GM12864 (cell line): Measurements from ENCODE around the gene CCDC183.
"Not testable (repeated sequence)": the region's sequence is repeated elsewhere in the genome, so short reads cannot be mapped to it uniquely, and the experiment has no call there.

ENCODE experiments used
- DNase-seq: peaks from one replicate; pipeline ENCODE4 v3.0.0-alpha.2; 2011; ENCODE audit warnings: low read depth
- H3K4me3 ChIP-seq: 2 replicates; pipeline ENCODE4 v1.5.1; 2011; ENCODE audit warnings: mild to moderate bottlenecking, low read depth, low read length, control low read depth
- CTCF ChIP-seq: IDR thresholded peaks from 2 replicates; pipeline ENCODE4 v1.5.1; 2011; ENCODE audit warnings: low read depth, mild to moderate bottlenecking, moderate library complexity, low read length, control low read depth, inconsistent platforms; ENCODE audit errors: missing control alignments

Gene CCDC183

GRCh38 chr9:136751244-136751643, 44.9 kb upstream of the CCDC183 start:
- no peak for DNase-seq
- TF ChIP-seq CTCF, result no peak
- no peak overlapping the region for H3K4me3 ChIP-seq

- DNase-seq, result no peak
- H3K4me3 ChIP-seq, result no peak overlapping the region
- no peak for TF ChIP-seq CTCF
Measured at GRCh38 chr9:136751814-136752213, 44.3 kb upstream of the CCDC183 start.

- no peak for DNase-seq
- TF ChIP-seq CTCF, result no peak
- no peak overlapping the region for H3K4me3 ChIP-seq
Measured at GRCh38 chr9:136753371-136754058, 42.6 kb upstream of the CCDC183 start.

- H3K4me3 ChIP-seq, result no peak overlapping the region
- no peak for TF ChIP-seq CTCF
- no peak for DNase-seq
Measured at GRCh38 chr9:136754059-136754572, 42.0 kb upstream of the CCDC183 start.

GRCh38 chr9:136754626-136755301, 41.4 kb upstream of the CCDC183 start:
- no peak overlapping the region for H3K4me3 ChIP-seq
- no peak for TF ChIP-seq CTCF
- DNase-seq, result no peak

- not testable (repeated sequence) for DNase-seq, H3K4me3 ChIP-seq
Measured at GRCh38 chr9:136755302-136756133, 40.6 kb upstream of the CCDC183 start.

GRCh38 chr9:136756134-136756438, 40.1 kb upstream of the CCDC183 start:
- H3K4me3 ChIP-seq, result no peak overlapping the region
- no peak for TF ChIP-seq CTCF
- DNase-seq, result no peak
